GM18508 (cell line): Measurements from ENCODE around the gene ECEL1.

Experiments
- ATAC-seq: cut with Tn5 transposase; IDR thresholded peaks from one replicate; pipeline ENCODE4 v1.9.1; 2021; ENCODE audit warnings: moderate number of reproducible peaks; ENCODE audit not compliant: insufficient read depth, unreplicated experiment

The ECEL1 gene

DNA sequence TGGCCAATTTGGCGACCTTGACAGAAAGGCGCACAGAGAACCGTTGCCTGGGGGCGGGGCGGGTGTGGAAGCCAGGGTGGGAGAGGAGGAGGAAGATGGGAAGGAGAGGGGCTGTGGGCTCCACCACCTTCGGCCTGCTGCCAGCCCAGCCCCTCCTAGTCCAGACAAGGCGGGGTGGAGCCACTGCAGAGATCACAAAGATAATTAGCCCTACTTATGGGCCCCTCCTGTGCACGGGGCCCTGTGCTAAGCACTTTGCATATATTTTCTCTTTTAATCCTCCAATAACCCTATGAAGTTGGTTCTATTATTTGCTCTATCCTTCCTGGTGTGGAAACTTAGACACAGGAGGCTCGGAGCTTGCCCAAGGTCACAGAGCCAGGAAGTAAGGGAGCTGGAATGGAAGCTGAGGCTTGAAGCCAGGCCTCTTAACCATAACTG, 13.7 kb upstream of the ECEL1 start:
- no peak for ATAC-seq

DNA sequence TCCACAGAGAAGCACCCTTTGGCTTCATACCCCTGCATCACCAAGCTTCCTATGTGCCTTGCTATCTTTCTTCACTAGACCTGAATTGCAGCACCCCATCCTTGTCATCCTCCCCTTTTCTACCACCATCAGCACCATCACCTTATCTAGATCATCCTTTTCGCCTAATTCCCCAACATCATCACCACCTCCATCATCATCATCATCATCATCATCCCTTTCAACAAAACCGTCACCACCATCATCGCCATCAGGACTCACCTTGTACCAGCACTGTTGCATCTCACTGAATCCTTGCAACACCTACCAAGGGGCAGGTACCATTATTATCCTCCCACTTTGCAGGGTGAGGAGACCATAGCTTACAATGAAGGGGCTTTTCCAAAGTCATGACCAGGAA, 10.8 kb upstream of the ECEL1 start:
- no peak for ATAC-seq

DNA sequence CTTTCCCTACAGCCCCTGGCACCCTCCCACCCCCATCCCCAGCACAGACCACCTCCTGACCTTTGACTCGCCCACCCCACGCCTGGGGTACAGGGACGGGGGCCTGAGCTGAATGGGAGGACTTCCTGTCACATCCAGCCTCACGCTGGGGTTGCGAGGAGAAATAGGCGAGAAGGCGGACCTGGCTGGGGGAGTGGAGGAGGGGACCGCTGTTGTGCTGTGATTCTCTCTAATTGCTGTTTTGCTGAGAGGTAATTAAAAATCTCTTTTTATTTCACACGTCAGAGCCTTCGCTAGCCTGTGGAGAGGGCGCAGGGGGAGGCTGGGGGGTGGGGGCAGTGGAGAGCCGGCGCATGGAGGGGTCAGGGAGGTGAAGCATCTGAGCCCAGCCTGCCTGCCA, 9.7 kb upstream of the ECEL1 start:
- no peak for ATAC-seq

DNA sequence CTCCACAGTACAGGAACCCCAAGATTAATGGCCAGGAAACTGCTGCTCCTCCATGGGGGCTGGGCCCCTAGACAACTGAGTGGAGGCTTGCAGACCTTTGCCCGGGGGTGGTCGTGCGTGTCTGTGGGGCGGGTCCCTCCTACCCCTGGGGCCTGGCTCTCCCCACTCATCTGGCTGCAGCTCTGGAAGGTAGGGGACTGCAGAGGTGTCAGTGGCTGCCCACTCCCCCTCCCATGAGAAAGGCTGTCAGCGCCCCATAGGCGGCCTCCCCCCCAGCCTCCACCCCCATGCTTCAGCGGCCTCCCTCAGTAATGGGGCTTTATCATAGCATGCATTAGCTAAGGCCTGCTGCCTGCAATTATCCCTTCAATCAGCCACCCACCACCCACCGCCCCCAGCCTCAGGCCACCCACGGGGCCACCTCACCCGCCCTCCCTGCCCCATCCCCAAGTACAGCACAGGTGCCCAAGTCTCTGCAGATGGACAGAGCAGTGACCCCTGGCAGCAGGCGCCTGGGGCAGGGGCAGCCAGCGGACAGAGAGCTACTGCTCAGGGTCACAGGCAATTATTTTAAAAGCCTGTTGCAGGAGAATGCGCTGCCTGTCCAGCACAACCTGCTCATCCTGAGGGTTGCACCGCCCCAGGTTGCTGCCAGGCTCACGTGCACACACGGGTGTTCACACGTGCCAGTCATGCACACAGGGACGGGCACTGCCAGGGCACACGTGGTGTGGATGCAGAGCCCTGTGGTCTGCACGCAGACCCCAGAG, 9.1 kb upstream of the ECEL1 start:
- ATAC-seq = no peak

DNA sequence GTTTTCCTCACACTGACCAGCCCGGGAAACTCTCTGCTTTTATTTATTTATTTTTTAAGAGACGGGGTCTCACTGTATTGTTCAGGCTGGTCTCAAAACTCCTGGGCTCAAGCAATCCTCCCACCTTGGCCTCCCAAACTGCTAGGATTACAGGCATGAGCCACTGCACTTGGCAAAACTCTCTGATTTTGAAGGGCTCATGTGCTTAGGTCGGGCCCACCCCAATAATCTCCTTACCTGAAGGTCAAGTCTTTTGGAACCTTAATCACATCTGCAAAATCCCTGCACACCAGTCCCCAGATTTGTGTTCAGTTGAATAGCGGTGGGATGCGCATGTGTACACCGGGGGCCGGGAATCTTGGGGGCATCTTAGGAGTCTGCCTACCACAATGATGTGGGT, 7.7 kb upstream of the ECEL1 start:
- ATAC-seq = no peak

DNA sequence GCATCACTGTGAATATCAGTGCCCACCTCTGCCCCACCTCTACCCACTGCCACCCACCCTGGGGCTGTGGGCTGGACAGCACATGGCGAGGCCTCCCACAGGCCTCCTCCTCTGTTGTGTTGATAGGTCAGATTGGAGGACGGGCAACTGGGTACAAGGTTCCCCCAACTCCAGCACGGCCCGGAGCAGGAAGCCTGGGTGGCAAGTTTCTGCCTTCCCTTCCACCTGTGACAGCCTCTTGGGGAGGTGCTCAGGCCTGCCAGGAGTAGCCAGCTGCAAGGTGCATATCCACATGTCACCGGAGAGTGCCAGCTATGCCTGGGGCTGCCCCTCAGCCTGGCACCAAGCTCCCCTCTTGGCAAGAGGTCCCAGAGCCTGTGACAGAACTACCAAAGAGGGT, 6.9 kb upstream of the ECEL1 start:
- no peak for ATAC-seq

DNA sequence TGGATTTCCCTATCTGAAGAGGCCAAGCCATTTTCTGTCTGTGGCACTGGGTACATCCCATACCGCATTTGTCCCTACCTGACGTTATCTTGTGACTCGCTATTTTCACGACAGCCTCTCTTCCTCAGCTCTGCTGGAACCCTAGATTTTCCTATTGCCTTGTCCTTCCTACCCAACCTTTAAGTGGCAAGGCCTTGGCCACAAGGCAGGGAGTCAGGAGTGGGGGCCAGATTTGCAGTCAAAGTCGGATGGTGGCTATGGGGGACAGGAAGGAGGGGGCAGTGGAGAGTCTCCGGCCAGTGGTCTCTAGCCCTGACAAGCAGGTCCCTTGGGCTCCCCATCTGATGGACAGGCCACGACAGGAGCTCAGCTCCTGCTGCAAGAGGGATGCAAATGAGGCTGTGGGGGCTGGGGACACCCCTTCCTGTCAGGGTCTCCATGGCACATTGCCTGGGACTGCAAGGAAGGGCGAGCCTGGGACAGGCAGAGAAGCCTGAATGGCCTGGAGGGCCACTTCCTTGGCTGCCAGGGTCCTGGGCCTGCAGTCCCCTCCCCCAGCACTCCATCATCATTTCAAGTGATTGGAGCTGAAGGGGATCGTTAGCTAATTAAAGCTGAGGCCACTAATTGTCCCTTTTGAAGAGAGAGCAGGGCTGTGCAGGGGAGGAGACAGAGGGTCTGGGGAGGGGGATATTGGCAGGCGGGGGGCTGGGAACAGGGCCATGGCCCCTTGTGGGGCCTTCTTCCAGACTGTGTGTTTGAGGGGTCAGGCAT, 6.3 kb upstream of the ECEL1 start:
- ATAC-seq = no peak

DNA sequence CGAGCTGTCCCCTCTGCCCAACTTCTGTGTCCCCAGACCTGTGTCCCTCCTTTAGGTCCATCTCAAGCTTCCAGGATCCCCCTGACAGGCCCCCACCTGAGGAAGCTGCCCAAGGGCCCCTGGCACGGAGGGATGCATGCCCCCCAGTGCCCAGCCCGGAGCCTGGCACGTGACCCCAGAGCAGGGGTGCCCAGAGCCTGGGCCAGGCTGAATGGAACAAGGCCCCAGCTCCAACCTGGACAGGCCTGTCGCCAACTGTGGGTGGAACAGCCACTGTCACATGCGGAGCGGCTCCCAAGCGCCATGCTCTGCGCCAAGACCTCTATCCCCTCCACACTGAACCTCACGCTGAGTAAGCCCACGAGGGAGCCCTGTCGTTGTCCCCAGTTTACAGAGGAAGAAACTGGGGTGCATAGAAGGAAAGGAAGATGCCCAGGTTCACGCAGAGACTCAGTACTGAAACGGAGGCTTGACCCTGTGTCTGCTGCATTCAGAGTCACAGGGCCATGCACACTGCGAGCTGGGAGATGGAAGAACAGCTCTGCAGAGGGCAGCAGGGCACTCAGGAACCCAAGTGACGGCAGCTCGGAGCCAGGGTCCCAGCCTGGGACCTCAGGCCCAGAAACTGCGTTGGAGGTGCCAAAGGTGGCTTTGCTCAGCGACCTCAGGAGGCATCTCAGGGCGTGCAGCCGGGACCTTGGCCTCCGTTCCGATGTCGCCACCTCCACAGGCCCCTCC, 5.5 kb upstream of the ECEL1 start:
- ATAC-seq = no peak

DNA sequence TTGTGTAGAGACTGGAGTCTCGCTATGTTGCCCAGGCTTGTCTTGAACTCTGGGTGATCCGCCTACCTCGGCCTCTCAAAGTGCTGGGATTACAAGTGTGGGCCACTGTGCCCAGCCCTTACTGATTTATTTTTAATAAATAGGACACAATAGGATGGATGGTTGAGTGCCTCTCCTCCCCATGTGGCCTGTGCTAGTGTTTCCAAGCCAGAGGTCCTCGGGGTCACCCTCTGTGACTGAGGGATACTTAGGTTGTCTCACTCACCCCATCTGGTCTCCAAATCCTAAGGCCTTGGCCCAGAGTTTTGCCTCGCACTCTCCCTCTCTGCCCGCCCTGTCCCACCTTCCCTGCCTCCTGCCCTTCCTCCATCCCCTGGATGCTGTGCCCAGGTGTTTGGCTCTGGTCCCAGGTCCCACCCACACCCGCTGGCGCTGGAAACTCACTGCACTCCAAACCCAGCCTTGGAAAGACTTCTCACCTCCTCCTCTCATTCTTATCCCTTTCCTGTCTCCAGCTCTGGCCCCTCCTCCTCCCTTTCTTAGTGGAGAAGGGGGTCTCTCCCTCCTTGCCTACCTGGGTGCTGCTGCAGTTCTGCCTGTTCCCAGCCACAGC, 4.7 kb upstream of the ECEL1 start:
- no peak for ATAC-seq

DNA sequence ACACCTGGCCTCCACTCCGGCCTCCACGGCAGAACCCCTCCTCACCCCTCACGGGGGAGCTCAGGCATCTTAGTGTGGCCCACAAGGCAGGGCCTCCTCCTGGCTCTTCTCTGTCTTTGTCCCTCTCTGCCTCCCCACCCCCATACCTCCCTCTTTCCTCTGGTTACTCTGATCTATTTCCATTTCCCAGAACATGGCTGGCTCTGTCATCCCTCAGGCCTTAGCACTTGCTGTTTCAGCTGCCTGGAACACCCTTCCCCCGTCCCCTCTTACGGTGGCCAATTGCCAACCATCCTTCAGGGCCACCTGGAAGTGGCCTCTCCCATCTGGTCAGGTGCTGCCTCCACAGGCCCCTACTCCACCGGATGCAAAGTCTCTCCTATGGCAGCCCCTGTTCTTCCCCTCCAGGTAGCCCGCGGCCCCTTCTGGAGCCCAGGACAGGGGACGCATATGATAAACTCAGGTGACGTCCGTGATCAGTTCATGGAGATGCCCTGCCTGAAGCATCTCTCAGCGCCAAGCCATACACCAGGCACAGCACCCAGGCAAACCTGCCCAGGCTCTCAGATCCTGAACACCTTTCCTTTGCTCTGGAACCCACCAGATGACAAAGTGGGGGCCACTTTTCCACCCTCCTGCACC, 3.6 kb upstream of the ECEL1 start:
- no peak for ATAC-seq

DNA sequence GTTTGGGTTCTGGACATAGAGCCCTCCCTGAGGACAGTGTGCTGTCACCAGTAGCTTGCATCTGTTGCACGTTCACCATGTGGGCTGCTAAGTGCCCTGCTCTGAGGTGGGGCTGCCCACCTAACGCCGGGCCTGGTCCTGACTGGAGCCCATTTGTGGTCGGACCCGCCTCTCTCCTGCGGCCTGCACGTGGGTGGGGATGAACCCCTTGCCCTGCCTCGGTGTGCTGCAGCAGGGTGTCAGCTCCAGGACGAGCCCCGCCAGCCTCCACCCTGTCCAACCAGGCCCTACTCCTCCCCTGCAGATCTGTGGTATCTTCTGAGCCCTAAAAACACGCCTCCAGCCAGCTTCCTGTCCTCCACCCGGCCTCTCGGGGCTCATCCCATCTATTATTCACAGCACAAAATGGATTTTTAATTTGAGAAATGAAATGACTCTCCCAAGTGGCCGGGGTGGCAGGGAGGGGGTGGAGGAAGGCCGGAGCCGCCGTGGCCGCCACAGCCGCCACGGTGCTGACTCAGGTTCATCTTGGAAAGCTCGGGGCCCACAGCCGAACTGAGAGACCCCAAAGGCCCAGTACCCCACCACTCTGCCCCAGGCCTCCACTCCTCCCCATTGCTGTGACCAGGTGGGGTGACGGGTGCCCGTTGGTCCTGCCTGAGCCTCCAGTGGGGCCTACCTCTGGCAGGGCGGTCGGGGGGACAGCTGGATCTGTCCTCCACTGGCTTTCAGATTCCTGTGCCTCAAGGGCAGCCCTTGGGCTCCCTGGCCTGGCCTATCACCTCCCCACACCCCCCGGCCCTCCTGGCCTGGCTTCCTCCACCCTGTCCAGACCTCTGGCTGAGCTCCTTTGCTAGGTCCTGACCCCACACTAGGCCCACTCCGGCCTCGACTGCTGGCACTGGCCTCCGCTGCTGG, 2.8 kb upstream of the ECEL1 start:
- no peak for ATAC-seq

DNA sequence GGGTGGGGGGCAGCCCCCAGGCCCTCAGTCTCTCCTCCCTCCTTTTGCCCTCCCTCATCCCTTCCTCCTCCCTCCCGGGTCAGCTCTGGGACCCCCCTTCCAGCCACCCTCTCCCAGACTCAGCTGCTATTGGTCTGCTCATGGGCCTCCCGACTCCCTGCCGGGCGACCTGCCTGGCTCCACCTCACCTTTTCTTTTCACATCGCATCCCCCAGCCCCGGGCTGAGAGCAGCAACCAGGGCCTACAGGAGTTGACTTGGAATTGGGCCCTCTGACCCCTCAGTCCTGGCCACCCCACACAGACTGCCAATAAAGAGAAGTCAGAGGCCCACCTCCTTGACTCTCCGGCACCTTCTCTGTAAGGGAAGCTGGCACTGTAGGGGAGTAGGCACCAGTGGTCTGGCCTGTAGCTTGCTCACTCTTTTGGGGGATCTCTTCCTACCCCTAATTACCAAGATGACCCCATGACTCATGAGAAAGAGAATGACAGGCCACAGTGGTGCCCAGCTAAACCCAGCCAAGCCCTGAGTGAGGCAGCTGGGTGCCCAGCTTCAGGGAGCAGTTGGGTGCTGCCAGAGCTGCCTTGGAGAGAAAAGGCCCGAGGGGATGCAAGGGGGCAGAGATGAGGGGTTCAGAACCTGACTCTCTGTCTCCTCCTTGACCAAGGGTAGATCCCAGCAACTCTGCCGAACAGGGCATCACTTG, 2.0 kb upstream of the ECEL1 start:
- no peak for ATAC-seq

DNA sequence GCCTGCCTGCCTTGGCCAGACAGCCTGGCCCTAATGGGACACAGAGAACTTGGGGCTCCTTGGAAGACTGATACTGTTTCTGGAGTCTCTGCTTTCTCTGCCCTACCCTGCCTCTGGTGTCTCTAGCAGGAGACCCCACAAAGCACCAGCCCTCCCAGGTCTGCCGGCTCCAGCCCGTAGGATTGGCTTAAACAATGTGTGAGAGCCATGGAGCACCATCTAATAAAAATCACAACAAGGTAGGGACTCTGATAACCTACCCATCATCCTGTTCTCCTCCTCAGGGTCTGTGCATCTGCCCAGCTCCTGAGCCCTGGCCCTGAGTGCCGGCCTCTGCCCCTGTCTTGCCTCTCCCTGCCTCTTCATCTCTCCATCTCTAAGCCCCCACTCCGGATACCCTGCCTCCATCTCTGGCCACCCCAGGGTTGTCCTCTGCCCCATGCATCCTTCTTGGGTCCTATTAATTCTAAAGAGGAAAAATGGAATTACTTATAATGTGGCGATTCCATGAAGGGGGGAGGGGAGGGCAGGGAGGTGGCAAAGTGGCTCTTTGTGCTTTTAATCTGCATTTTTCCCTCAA, 1.2 kb upstream of the ECEL1 start:
- no peak for ATAC-seq

DNA sequence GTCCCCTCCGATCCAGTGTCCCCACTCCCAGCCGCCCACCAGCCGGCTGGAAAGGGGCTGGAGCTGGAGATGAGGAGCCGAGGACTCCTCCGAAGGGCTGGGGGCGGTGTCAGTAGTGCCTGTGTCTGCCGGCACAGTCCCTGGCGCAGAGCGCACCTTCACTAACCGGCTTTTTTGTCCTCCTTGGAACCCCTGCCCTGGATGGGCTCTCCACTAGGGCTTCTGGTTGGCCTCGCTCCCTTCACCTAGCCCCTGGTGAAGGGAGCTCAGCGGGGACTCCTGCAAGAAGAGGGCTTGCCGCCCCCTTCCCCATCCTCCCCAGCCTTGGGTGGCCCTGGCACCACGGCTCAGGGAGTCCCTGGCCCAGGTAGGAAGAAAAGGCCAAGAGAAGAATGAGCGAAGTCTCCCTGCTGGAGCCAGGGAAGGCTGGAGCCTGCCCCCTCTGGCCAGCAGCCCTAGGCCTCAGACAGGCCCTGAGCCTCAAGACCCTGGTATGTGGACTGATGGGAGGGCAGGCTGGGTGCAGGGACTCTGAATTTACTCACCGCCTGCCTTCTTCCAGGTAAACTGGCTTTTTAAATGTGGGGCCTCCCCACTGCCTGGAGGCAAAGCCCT, 570 bp upstream of the ECEL1 start:
- ATAC-seq = no peak

DNA sequence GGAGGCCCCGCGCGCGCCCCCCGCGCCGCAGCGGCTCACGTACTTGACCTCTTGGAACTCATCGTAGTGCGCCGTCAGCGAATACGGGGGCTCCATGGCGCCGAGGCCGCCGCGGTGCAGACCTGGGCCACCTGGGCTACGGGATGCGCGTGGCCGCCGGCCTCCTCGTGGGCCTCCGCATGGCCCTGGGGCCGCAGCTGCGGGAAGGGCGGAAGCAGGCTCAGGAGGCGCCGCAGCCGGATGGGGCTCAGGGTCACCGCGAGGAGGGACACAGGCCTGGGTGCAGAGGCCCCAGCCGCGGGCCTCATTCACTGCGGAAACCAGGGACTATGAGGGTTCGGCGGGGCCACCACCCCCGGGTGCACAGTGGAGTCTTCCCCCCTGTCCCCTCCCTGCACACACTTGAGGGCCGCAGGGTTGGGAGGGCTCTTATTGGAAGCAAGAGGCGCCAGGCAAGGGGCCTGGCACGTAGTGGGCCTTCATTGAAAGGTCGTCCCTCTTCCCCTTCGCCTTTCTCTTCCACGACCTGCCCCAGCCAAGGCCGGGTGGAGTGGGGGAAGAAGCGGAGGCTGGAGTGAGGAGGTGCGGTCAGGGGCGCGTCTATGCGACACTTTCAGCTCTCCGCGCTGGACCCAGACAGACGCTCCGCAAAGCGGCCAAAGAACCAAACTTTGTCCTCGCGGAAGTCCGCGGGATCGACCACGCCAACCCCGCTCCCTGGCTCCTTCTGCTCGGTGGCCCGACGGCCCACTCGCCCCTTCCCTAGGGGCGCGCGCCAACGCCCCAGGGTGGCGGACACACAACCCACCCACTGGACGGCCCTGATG, 863 bp downstream of the ECEL1 start:
- no peak for ATAC-seq

DNA sequence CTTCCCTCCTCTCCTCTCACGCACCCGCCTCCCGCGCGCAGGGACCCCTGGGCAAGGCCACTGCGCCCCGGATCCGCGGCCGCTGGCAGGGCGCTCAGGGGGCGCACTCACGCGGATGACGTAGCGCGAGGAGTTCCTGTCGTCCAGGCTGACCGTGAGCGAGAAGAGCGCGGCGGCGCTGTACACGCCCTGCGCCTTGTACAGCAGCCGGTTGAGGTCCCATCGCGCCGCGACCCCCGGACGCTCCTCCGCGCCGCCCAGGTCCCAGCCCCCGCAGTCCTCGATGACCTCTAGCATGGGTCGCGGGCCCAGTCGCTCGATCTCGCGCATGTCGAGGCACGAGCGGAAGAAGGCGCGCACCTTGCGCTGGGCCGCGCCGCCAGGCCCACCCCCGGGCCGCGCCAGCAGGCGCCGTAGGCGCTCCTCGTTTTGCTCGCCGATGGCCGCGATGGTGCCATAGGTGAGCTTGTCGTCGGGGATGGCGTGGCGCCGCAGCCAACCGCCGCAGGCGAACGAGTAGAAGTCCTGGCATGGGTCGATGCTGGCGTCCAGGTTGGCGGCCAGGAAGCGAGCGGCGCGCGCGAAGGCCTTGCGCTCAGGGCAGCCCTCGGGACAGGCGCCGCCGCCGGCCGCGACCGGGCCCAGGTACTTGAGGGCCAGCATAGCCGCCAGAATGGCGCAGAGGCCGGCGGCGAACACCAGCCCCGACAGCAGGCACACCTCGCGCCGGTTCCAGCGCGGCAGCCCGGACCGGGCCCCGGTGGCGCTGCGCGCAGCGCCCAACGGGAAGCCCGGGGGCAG, 1.7 kb downstream of the ECEL1 start:
- ATAC-seq = no peak
